Measurements from ENCODE around the gene ARHGAP6. TPM values are rescaled to one million over a fixed set of nuclear protein-coding genes. Genes with fewer than 3 reads are reported as not detected.

Gene ARHGAP6
- total RNA-seq, 6 donors from 2014 or later: 14.4 to 40.9 (median 18.0) TPM

DNA sequence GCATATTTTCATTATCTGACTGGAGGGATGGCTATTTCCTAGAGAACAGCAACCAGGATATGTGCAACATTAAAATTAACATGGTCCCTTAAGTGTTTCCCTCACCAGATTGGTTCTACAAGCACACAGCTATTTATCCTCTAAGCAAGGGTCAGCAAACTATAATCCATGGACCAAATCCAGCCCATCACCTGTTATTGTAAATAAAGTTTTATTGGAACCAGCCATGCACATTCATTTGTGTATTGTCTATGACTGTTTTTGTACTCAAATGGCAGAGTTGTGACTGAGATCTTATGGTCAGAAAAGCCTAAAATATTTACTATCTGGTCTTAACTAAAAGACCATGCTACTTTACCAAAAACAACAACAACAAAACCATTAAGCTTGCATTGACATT lies 294.6 kb downstream of the ARHGAP6 start:
- no peaks in the 10 kb centered on the region for H3K36me3 ChIP-seq
- no peak overlapping the region for H3K27ac ChIP-seq
- no peaks in the 10 kb centered on the region for H3K27me3 ChIP-seq
- TF ChIP-seq, protein P1, sequence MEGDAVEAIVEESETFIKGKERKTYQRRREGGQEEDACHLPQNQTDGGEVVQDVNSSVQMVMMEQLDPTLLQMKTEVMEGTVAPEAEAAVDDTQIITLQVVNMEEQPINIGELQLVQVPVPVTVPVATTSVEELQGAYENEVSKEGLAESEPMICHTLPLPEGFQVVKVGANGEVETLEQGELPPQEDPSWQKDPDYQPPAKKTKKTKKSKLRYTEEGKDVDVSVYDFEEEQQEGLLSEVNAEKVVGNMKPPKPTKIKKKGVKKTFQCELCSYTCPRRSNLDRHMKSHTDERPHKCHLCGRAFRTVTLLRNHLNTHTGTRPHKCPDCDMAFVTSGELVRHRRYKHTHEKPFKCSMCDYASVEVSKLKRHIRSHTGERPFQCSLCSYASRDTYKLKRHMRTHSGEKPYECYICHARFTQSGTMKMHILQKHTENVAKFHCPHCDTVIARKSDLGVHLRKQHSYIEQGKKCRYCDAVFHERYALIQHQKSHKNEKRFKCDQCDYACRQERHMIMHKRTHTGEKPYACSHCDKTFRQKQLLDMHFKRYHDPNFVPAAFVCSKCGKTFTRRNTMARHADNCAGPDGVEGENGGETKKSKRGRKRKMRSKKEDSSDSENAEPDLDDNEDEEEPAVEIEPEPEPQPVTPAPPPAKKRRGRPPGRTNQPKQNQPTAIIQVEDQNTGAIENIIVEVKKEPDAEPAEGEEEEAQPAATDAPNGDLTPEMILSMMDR (IDR thresholded peaks at IDR 0.05): no peak
- TF ChIP-seq POLR2AphosphoS5 (IDR thresholded peaks at IDR 0.05) (no peak), POLR2A (IDR thresholded peaks at IDR 0.05) (no peak), EP300 (IDR thresholded peaks at IDR 0.05) (no peak)
- H3K9me3 ChIP-seq: no peaks in the 10 kb centered on the region
- DNase-seq (no peak), ATAC-seq (ENCODE audit: low FRiP score in 2 of 2) (no peak)
- no peak overlapping the region for H3K4me3 ChIP-seq
- peaks cover 0 to 4% (median 0%) of the 10 kb centered on the region in 4 donors for H3K4me1 ChIP-seq

DNA sequence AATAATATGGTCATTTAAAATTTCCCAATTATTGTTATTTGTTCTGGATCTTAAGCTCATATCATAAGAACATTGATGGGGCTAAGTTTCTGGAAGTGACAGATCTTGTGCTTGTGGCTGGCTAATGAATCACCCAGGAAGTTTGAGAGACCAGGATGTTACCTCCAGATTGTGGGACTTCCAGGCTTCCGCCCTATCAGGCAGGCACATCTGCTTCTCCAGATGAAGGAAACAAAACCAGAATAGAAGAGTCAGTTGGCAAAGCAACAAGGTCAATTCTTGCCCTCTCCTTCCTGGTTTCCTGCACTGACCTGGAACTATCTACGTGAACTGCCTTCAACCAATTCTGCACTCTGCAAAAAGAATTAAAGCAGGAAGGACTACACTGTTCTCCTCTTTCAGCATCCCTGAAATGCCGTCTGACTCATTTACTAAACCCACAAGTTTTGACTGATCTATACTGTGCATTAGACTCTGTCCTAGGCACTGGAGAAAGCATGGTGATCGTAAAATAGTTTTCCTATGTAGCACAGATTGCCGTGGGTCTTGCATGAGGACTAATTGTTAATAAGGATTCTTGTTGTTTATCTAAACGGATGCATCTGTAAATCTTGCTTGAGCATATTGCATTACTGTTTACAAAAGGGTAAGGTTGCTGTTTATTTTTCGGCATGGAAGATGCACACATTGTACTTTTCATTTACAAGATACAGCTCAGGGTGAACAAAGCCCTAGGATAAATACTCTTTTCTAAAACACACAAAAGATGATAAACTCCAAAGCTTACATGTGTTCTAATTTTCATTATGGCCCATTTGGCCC lies 297.9 kb downstream of the ARHGAP6 start:
- Histone ChIP-seq H3K36me3 (no peaks in the 10 kb centered on the region), H3K4me1 (peaks cover 0 to 4% (median 0%) of the 10 kb centered on the region in 4 donors), H3K27ac (peak overlapping the region in 3 of 4 donors; percentile 33 to 75 (median 48)), H3K9me3 (no peaks in the 10 kb centered on the region), H3K4me3 (no peak overlapping the region), H3K27me3 (no peaks in the 10 kb centered on the region)
- WGBS, 2 donors: 54 to 57% methylated on average over 6 to 7 of the region's 7 CpGs
- TF ChIP-seq POLR2A (IDR thresholded peaks at IDR 0.05) (no peak), POLR2AphosphoS5 (IDR thresholded peaks at IDR 0.05) (peak in 1 of 2 donors; percentile 55), EP300 (IDR thresholded peaks at IDR 0.05) (peak in 2 of 4 donors; percentile 75 to 88)
- TF ChIP-seq, protein P1 (IDR thresholded peaks at IDR 0.05): no peak
- ATAC-seq (ENCODE audit: low FRiP score in 2 of 2) (no peak), DNase-seq (no peak)

DNA sequence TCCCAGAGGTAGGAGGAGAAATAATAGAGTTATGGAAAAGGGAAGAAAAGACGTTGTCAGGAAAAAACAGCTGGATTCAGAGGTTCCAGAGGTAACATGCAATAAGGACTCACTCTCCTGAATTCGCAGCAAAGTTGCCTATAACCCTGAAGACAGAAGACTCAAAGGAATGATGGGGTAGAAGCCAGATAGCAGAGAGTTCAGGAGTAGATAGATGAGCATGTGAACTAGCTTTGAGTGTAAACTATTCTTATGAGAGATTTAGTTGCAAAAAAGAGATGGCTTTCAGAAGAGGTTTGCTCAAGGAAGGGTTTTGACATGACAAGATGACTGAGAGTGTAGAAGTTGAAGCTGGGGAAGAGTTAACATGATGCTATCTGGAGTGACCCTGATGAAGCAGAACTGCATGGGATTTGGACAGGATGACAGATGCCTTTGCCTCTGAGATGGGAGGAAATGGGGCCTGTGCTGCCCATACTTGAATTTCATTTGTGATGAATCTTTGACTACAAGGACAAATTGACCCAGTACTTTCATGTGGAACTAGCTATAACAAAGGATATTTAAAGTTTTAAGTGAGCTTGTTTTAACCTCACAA lies 298.6 kb downstream of the ARHGAP6 start:
- Histone ChIP-seq H3K4me3 (no peak overlapping the region), H3K9me3 (no peaks in the 10 kb centered on the region), H3K27ac (peak overlapping the region; percentile 12 to 75 (median 24)), H3K36me3 (no peaks in the 10 kb centered on the region), H3K4me1 (peaks cover 0 to 4% (median 0%) of the 10 kb centered on the region in 4 donors), H3K27me3 (no peaks in the 10 kb centered on the region)
- TF ChIP-seq, protein P1 (IDR thresholded peaks at IDR 0.05): no peak
- TF ChIP-seq POLR2A (IDR thresholded peaks at IDR 0.05) (no peak), POLR2AphosphoS5 (IDR thresholded peaks at IDR 0.05) (no peak), EP300 (IDR thresholded peaks at IDR 0.05) (no peak)
- no peak for DNase-seq
- ATAC-seq (ENCODE audit: low FRiP score in 2 of 2): no peak
- 45 to 81% methylated on average over 2 of the region's 2 CpGs for WGBS, 2 donors

DNA sequence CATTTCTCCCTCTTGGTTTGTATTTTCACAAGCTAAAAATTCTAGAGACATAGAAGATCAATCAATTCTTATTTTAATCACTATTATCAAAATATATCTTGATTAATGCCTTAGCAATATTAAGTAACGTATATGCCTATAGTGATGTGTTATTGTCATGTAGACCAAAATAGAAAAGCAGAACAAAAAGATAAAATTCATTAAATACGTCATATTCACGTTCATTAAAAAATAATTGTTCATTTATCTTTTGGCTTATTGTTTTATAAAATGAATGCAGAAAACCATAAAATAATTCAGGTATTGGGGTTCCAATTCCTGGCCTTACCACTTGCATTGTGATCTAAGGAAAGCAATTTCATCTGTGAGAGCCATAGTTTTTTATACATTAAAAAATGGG lies 300.3 kb downstream of the ARHGAP6 start:
- ATAC-seq (ENCODE audit: low FRiP score in 2 of 2) (no peak), DNase-seq (no peak)
- no peak for TF ChIP-seq POLR2AphosphoS5 (IDR thresholded peaks at IDR 0.05)
- no peak for TF ChIP-seq EP300 (IDR thresholded peaks at IDR 0.05)
- TF ChIP-seq, protein P1 (IDR thresholded peaks at IDR 0.05): no peak
- no peak for TF ChIP-seq POLR2A (IDR thresholded peaks at IDR 0.05)
- Histone ChIP-seq H3K36me3 (no peaks in the 10 kb centered on the region), H3K4me3 (no peak overlapping the region), H3K27ac (no peak overlapping the region), H3K4me1 (peaks cover 0 to 4% (median 0%) of the 10 kb centered on the region in 4 donors), H3K9me3 (no peaks in the 10 kb centered on the region), H3K27me3 (no peaks in the 10 kb centered on the region)
- WGBS, 2 donors: 88 to 93% methylated on average over 3 of the region's 3 CpGs

Data from upper lobe of left lung (tissue), 6 donors.